Endodermal cell (in vitro differentiated cells): ENCODE data around the gene CEMIP2. TPM values are rescaled to one million over a fixed set of nuclear protein-coding genes. Genes with fewer than 3 reads are reported as not detected.
"Not testable (repeated sequence)": the region's sequence is repeated elsewhere in the genome, so short reads cannot be mapped to it uniquely, and the experiment has no call there.

Experiments used
- DNase-seq: peaks from one replicate; pipeline ENCODE4 v3.0.0-alpha.2; 2017
- H3K27ac ChIP-seq: 2 replicates; pipeline ENCODE4 v1.5.1; 2013; ENCODE audit warnings: mild to moderate bottlenecking, low read depth, low read length, moderate library complexity
- H3K27me3 ChIP-seq: 2 replicates; pipeline ENCODE4 v1.6.1; 2013; ENCODE audit warnings: mild to moderate bottlenecking, low read length, moderate library complexity; ENCODE audit not compliant: insufficient read depth, control insufficient read depth, poor library complexity, severe bottlenecking
- H3K36me3 ChIP-seq: 2 replicates; pipeline ENCODE4 v1.7.0; 2013; ENCODE audit warnings: mild to moderate bottlenecking, low read length, moderate library complexity; ENCODE audit not compliant: control insufficient read depth, insufficient read depth
- H3K4me1 ChIP-seq: one replicate; pipeline ENCODE4 v1.7.0; 2013; ENCODE audit warnings: low read length; ENCODE audit not compliant: control insufficient read depth, insufficient read depth
- H3K4me3 ChIP-seq: 2 replicates; pipeline ENCODE4 v1.5.1; 2013; ENCODE audit warnings: mild to moderate bottlenecking, low read length, moderate library complexity
- H3K9ac ChIP-seq: 2 replicates; pipeline ENCODE4 v1.6.1; 2013; ENCODE audit warnings: mild to moderate bottlenecking, low read length, moderate library complexity; ENCODE audit not compliant: poor library complexity, severe bottlenecking; ENCODE audit errors: extremely low read depth
- H3K9me3 ChIP-seq: 2 replicates; pipeline ENCODE4 v1.6.1; 2013; ENCODE audit warnings: mild to moderate bottlenecking, low read length, moderate library complexity; ENCODE audit not compliant: control insufficient read depth
- H3K27ac Mint-ChIP-seq: 2 replicates; pipeline ENCODE4 v1.8.0; 2020; ENCODE audit warnings: mixed read lengths
- H3K27me3 Mint-ChIP-seq: 2 replicates; pipeline ENCODE4 v1.8.0; 2021; ENCODE audit warnings: mild to moderate bottlenecking, mixed read lengths; ENCODE audit not compliant: insufficient read depth
- H3K36me3 Mint-ChIP-seq: 2 replicates; pipeline ENCODE4 v1.8.0; 2020; ENCODE audit warnings: low read depth, mixed read lengths
- H3K4me1 Mint-ChIP-seq: 2 replicates; pipeline ENCODE4 v1.8.0; 2020; ENCODE audit warnings: mixed read lengths
- H3K4me3 Mint-ChIP-seq: 2 replicates; pipeline ENCODE4 v1.8.0; 2020; ENCODE audit warnings: mild to moderate bottlenecking, moderate library complexity, mixed read lengths
- H3K9me3 Mint-ChIP-seq: 2 replicates; pipeline ENCODE4 v1.8.0; 2020; ENCODE audit warnings: mild to moderate bottlenecking, mixed read lengths
- CTCF ChIP-seq: fragments of 200-600 bp; sonication (generic); conservative IDR thresholded peaks from 2 replicates; pipeline ENCODE4 v1.5.0; 2021; ENCODE audit warnings: antibody characterized with exemption, mild to moderate bottlenecking
- WGBS, 2 experiments: methylation state at CpG; one replicate each; pipeline versions ENCODE4 v1.1.5 to v1.1.7; 2013; ENCODE audit warnings: missing lambda C conversion rate in 2 of 2, mixed read lengths in 1 of 2; ENCODE audit not compliant: insufficient coverage in 1 of 2, insufficient read length in 1 of 2; 5-methylcytosine and 5-hydroxymethylcytosine counted together
- total RNA-seq, 2 donors: library from RNA; stranded (reverse); fragmentation: NEBNext Ultra II Directional in 1 of 2; extraction: Animal tissue kit (Norgen Biotek cat#: 25700) in 1 of 2; gene quantifications; 2 replicates in 1 of 2; 3 replicates in 1 of 2; pipeline ENCODE4 v1.2.1, GENCODE V29; 2021

The CEMIP2 gene
- total RNA-seq, 2 donors from 2014 or later: 57.9 to 70.1 TPM

- Mint-ChIP-seq H3K27ac (peak overlapping the region; percentile 1), H3K4me1 (peaks cover 3% of the 10 kb centered on the region), H3K4me3 (no peak overlapping the region), H3K9me3 (no peaks in the 10 kb centered on the region), H3K36me3 (no peaks in the 10 kb centered on the region), H3K27me3 (no peaks in the 10 kb centered on the region)
- no peak overlapping the region for H3K4me3 ChIP-seq
- no peak overlapping the region for H3K9ac ChIP-seq
- no peaks in the 10 kb centered on the region for H3K4me1 ChIP-seq
- no peaks in the 10 kb centered on the region for H3K27me3 ChIP-seq
- 42% methylated on average over 1 of the region's 1 CpG; no CpG with 5 or more reads in 1 of the 2 experiments for WGBS, 2 experiments
- H3K27ac ChIP-seq: no peak overlapping the region
- H3K36me3 ChIP-seq: no peaks in the 10 kb centered on the region
- TF ChIP-seq CTCF: peak; percentile 97
- H3K9me3 ChIP-seq: no peaks in the 10 kb centered on the region
- peak; percentile 83 for DNase-seq
These were observed 38.6 kb upstream of the CEMIP2 start for GRCh38 chr9:71806901-71807307.

- not testable (repeated sequence) for H3K27ac ChIP-seq, H3K27ac Mint-ChIP-seq, H3K4me3 ChIP-seq, H3K9me3 Mint-ChIP-seq, H3K9me3 ChIP-seq, DNase-seq, H3K36me3 ChIP-seq, H3K27me3 Mint-ChIP-seq, H3K4me3 Mint-ChIP-seq, H3K27me3 ChIP-seq, H3K9ac ChIP-seq, H3K4me1 Mint-ChIP-seq, H3K36me3 Mint-ChIP-seq, H3K4me1 ChIP-seq
- no CpG with 5 or more reads among the region's 1 CpG for WGBS, 2 experiments
These were observed 36.8 kb upstream of the CEMIP2 start for GRCh38 chr9:71805096-71805495.

- WGBS, 2 experiments: 86 to 90% methylated on average over 2 to 3 of the region's 3 CpGs
- no peak overlapping the region for H3K27ac Mint-ChIP-seq
- H3K27ac ChIP-seq: no peak overlapping the region
These were observed 33.5 kb upstream of the CEMIP2 start for GRCh38 chr9:71801826-71802225.

More at GRCh38 chr9:71801826-71802225, 33.5 kb upstream of the CEMIP2 start:
- no peaks in the 10 kb centered on the region for H3K4me1 Mint-ChIP-seq
- no peaks in the 10 kb centered on the region for H3K36me3 Mint-ChIP-seq
- H3K4me3 ChIP-seq: no peak overlapping the region
- DNase-seq: no peak
- H3K27me3 Mint-ChIP-seq: no peaks in the 10 kb centered on the region
- H3K9me3 Mint-ChIP-seq: no peaks in the 10 kb centered on the region
- no peak overlapping the region for H3K9ac ChIP-seq
- H3K27me3 ChIP-seq: no peaks in the 10 kb centered on the region
- H3K9me3 ChIP-seq: no peaks in the 10 kb centered on the region
- no peak for TF ChIP-seq CTCF
- no peaks in the 10 kb centered on the region for H3K4me1 ChIP-seq
- H3K4me3 Mint-ChIP-seq: no peak overlapping the region
- H3K36me3 ChIP-seq: no peaks in the 10 kb centered on the region
